Peyer's patch (tissue), 4 donors: ENCODE measurements around the gene NPRL2.

ENCODE experiments used
- POLR2A ChIP-seq, 2 donors: fragments of 450-650 bp; IDR thresholded peaks; one replicate each; pipeline ENCODE4 v1.5.1; 2017; ENCODE audit warnings: antibody characterized with exemption in 2 of 2, mild to moderate bottlenecking in 2 of 2, moderate library complexity in 2 of 2
- TF ChIP-seq, protein P1 (sequence below), 6 experiments: fragments of 450-650 bp in 4 of 6; fragments of 200-600 bp in 2 of 6; sonication (generic) in 1 of 6; IDR thresholded peaks; one replicate each; pipeline ENCODE4 v1.5.1; 2017 to 2019; ENCODE audit warnings: antibody characterized with exemption in 6 of 6, mild to moderate bottlenecking in 3 of 6, moderate library complexity in 1 of 6

DNA sequence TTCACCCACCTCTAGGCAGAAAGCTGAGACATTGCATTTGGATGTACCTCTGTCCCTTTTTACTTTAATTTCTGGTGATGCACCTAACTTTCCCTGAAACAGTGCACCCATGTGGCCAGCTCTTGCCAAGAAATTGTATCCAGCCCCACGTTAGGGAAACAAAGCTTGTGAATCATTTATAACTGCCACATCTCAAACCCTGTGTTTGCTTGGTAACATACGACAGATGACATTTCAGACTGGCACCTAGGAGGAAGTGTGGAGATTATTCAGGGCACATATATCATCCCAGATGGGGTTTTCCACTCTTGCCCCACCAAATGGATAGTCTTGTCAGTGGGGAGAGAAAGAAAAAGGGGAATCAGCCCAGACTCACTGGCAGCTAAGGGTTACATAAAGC, 2.2 kb upstream of the NPRL2 start:
- TF ChIP-seq, protein P1, sequence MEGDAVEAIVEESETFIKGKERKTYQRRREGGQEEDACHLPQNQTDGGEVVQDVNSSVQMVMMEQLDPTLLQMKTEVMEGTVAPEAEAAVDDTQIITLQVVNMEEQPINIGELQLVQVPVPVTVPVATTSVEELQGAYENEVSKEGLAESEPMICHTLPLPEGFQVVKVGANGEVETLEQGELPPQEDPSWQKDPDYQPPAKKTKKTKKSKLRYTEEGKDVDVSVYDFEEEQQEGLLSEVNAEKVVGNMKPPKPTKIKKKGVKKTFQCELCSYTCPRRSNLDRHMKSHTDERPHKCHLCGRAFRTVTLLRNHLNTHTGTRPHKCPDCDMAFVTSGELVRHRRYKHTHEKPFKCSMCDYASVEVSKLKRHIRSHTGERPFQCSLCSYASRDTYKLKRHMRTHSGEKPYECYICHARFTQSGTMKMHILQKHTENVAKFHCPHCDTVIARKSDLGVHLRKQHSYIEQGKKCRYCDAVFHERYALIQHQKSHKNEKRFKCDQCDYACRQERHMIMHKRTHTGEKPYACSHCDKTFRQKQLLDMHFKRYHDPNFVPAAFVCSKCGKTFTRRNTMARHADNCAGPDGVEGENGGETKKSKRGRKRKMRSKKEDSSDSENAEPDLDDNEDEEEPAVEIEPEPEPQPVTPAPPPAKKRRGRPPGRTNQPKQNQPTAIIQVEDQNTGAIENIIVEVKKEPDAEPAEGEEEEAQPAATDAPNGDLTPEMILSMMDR (IDR thresholded peaks at IDR 0.05): peak in 3 of 6 experiments; percentile 25 to 36 (median 25)
- TF ChIP-seq POLR2A (IDR thresholded peaks at IDR 0.05): no peak
